GM19328 (cell line): ENCODE results near the gene SEC14L1.
"Not testable (repeated sequence)": the region's sequence is repeated elsewhere in the genome, so short reads cannot be mapped to it uniquely, and the experiment has no call there.

ENCODE experiments used
- ATAC-seq: cut with Tn5 transposase; IDR thresholded peaks from one replicate; pipeline ENCODE4 v1.9.1; 2021; ENCODE audit warnings: mild to moderate bottlenecking, moderate library complexity; ENCODE audit not compliant: unreplicated experiment

The SEC14L1 gene

DNA sequence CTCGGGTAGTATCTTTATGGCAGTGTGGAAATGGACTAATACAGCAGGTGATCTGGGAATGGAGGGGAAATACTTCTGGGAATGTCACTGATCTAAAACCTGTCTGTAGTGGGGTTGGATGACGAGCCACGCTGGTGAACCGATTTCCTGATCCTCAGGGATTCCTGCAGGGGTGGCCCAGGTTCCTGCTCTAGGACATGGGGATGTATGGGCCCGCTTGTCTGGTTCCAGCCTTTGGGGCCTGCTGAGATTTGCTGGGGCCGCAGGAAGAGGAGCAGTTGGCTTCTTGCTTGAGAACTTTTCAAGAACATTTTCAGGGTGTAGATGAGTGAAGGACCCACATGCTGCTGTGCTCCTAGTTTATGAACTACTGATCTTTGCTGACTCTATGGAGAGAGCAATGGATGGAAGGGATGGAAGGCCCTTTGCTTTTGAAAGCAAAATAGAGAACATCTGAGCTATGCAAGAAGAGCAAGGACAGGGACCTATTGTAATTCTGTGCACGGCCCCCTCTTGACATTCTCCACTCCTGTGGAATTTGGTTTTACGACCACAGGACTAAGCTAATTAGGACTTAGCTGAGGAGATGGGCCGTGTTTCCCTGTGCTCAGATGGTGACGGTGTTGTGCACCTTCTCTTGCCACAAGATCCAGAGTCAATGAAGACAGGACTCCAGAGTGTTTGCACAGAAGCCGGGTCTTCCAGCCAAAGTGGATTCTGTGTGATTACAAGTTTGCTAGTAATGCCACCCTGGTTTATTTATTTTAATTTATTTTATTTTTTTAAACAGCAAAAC lies 90.5 kb downstream of the SEC14L1 start:
- no peak for ATAC-seq

DNA sequence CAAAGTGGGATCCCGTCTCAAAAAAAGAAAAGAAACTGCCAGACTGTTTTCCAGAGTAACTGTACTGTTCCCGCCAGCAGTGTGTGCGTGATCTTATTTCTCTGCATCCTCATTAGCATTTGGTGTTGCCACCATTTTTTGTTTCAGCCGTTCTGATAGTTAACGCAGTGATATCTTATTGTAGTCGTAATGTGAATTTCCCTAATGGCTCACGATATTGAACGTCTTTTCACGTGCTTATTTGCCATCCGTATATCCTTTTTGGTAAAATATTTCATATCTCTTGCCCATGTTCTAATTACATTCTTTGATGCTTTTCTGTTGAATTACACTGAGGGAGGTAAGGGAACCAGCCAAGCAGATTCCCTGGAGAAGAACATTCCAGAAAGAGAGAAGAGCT lies 92.4 kb downstream of the SEC14L1 start:
- no peak for ATAC-seq

DNA sequence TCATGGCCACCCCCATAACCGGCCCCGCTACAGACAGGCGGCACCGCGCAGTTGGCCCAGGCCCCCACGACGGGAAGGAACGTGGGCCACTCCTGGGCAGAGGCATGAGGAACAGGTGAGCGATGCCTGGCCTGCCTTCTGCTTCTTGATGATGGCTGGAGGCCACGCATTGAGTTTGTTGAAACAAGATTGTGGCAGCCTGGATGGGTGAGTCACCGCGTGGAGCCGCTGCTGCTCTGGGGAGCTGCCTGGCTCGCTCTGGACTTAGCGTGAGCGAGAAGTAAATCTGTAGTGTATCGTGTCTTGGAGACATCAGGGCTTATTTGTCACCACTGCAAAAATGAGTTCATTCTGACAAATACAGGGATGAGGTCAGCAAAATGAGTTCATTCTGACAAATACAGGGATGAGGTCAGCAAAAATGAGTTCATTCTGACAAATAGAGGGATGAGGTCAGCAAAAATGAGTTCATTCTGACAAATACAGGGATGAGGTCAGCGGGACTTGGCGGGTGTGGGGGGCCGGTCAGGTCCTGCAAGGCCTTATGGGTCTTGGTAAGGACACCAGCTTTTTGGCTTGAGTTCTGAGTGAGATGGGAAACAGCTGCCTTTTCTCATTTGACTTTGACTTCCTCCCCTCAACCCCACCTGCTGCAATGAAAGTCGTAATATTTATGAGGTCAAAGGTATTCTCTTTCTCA lies 93.0 kb downstream of the SEC14L1 start:
- ATAC-seq, result no peak

DNA sequence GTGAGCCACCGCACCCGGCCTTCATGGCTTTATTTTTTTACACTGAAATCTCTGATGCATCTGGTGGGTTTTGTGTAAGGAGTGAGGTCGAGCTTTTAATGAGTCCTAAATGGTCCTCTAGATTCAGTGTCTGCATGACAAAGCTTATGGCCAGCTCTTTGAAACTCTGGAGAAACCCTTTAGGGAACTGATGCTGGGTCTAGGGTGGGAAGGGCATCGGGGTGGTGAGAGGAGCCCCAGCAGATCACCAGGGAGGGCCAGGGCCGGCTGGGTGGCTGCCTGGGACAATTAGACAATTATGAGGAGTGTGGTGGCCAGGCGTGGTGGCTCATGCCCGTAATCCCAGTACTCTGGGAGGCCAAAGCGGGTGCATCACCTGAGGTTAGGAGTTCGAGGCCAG lies 93.9 kb downstream of the SEC14L1 start:
- ATAC-seq, result no peak

DNA sequence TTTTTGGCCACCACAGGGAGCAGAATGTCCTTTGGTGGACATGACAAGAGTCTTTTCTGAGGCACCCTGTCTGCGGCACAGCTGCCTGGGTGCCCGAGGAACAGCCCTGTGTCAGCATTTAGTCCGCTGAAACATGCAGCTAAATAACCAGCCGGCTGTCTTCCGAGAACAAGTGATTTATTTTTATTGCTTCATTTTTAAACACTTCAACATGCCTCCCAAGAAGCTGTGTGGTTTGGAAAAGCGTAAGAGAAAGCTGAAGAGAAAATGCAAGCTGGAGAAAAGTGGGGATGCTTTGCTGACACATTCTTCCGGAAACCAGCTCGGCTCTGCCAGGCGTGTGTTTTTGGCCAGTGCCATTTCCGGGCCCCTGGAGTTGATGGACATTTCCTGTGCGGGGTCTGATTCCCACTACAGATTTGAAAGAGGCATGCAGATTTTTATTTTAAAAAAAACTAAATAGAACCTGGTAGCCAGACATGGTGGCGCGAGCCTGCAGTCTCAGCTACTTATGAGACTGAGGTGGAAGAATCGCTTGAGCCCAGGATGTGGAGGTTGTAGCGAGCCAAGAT lies 94.7 kb downstream of the SEC14L1 start:
- ATAC-seq, result no peak

DNA sequence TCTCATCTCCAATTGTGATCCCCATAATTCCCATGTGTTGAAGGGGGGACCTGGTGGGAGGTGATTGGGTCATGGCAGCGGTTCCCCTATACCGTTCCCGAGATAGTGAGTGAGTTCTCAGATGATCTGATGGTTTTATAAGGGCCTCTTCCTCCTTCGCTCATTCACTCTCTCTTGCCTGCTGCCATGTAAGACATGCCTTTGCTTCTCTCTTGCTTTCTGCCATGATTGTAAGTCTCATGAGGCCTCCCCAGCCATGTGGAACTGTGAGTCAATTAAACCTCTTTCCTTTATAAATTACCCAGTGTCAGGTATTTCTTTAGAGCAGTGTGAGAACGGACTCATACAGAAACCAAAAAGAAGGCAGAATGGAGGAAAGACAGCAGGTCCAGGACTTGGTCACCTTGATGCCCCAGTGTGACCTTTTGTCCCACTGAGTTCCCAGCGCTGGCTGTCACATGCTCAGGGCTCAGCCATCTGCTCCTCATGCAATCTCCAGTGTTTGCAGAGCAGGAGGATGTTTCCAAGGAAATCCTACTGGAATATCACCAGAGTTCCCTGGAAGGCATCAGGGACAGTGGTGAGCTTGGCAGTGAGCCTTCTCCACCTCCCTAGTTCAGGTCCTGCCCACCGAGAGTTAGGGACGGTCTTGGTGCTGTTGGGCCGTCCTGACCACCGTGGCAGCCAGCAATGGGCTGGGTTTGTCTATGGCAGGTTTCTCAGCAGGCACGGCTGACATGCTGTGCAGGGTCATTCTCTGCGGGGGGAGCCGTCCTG lies 96.7 kb downstream of the SEC14L1 start:
- ATAC-seq, result no peak

DNA sequence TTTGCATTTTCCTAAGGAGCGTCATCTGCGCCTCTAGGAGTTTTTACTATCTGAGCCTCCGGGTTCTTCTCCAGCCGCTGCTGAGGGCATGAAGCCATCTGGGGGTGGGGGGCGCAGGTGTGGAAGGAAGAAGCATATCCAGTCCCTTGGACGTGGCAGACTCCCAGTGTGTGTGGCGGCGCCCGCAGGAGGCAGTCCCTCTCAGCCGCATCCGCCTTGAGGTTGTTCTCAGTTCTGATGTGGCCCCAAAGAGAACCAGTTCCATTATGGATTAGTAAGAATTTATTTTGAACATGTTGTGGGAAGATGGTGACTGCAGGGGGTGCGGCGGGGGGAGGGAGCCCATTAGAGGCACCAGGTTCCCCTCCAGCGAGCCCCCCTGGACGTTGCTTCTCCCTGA lies 100.2 kb downstream of the SEC14L1 start:
- no peak for ATAC-seq

DNA sequence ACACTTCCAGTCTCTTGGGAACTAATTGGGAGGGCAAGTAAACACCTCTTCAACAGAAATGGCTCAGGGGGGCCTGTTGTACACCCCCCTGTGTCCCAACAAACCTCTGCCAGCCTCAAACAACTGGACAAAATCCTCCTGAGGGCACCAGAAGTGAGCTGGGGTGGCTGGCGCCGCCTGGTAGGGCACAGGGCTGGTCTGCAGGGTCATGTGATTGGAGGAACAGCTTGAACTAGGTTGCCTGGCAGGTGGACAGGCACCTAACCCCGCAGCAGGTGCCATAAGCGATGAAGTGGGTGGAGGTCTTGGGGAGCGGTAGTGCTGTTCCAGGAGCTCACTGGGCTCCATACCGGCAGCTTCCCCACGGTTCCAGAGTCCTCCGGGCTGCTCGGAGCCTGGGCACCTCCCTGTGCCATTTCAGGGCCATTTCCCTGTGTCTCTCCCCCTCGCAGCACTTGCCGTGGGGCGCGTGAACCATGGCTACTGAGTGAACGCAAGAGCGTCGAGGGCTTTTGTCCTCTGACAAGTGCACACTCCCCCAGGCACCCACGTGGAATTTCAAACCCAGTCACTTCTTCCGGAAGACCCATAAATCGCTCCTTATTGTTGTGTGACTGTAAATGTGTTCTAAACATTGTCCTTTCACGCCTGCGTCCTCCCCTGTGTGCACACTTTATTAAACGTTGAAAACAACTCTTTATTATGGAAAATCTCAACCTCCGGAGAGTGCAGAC lies 101.5 kb downstream of the SEC14L1 start:
- ATAC-seq, result no peak

DNA sequence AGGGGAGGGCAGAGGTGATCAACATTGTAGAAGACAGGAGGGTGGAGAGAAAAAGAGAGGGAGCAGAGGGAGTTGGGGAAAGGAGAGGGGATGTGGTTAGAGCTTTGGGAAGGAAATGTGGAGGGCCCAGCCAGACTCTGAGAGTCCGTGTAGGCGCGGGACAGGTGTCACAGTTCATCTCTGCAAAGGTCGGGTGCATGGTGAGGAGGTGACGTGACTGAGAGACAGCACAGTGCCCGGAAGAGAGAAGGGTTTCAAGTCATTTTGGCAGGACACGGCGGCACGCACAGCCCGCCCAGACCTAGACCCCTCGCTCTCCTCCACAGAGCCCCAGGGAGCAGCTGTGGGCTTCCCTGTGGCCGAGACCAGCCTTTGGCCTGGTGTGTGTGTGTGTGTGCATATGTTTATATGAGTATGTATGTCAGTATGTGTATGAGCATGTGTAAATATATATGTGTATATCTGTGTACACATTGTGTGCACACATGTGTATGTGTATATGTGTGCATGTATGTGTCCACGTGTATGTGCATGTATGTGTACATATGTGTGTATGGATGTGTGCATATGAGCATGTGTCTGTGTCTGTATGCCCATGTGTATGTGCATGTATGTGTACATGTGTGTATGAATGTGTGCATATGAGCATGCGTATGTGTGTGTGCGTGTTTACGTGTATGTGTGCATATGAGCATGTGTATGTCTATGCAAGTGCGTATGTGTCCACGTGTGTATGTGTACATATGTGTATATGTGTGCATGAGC lies 104.6 kb downstream of the SEC14L1 start:
- ATAC-seq, result no peak

DNA sequence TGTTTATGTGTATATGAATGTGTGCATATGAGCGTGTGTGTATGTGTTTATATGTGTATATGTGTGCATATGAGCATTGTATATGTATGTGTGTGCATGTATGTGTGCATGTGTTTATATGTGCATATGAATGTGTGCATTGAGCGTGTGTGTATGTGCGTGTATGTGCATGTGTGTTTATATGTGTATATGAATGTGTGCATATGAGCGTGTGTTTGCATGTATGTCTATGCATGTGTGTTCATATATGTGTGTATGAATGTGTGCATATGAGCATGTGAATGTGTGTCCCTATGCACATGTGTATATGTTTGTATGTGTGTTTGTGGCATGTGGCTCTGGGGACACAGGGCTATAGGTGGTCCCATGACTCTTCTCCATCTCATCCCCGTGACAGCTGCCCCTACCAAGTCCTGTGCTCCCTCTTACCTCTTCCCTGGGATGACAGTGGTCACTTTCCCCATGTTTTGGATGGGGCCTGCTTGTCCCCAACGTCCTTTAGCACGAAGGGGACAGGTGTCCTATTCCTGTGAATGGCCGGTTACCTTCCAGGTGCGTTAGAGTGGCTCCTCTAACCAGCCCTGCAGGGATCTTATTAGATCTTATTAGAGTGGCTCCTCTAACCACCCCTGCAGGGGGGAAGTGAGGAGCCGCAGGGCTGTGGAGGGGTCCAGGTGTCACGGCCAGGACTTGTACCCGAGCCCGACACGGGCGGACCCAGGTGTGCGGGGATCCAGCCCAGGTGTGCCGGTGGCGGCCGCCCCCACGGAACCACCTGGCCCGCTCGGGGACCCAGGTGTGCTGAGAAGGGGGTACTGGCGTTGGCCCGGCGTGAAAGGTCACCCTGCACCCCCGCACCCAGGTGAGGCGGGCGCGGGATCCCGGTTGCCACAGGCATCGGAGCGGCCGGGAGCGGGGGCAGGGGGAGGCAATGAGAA lies 105.6 kb downstream of the SEC14L1 start:
- no peak for ATAC-seq

DNA sequence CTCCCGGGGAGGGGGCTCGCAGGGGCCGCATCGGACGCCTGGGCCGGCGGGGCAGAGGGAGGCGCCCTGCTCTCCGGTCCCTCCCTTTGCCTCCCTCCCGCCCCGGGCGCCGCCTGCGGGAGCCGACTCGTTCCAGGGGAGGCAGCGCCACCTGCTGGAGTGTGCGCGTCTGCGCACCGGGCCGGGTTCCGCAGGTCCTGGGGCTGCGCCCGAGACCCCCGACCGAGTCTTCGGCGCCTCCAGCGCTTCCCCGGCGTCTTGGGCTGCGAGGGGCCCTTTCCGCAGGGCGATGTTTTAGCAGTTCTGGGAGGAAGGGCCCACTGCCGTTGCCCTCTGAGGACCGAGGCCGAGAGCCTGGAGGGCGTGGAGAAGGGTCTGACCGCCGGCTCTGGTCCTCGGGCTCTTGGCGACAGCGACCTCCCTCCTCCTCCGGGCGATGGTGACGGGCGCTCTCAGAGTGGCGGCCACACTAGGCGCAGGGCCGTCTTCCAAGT lies 106.3 kb downstream of the SEC14L1 start:
- ATAC-seq, result no peak

DNA sequence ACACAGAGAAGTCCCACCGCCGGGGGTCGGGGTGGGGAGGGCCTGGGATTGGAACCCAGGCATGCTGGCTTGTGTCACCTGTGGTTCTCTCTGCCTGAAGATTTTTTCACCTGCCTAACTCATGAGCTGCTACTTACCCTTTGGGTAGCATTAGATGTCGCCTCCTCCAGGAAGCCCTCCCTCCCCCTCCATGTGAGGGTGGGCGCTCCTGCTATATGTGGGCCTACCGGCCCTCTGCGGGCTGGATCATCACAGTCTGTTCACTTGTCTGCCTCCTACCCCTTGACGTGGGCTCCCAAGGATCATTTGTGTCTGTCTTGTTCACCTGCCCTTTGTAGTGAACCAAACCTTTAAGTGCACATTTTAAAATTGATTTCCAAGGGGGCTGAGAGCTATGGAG lies 106.8 kb downstream of the SEC14L1 start:
- ATAC-seq, result no peak

DNA sequence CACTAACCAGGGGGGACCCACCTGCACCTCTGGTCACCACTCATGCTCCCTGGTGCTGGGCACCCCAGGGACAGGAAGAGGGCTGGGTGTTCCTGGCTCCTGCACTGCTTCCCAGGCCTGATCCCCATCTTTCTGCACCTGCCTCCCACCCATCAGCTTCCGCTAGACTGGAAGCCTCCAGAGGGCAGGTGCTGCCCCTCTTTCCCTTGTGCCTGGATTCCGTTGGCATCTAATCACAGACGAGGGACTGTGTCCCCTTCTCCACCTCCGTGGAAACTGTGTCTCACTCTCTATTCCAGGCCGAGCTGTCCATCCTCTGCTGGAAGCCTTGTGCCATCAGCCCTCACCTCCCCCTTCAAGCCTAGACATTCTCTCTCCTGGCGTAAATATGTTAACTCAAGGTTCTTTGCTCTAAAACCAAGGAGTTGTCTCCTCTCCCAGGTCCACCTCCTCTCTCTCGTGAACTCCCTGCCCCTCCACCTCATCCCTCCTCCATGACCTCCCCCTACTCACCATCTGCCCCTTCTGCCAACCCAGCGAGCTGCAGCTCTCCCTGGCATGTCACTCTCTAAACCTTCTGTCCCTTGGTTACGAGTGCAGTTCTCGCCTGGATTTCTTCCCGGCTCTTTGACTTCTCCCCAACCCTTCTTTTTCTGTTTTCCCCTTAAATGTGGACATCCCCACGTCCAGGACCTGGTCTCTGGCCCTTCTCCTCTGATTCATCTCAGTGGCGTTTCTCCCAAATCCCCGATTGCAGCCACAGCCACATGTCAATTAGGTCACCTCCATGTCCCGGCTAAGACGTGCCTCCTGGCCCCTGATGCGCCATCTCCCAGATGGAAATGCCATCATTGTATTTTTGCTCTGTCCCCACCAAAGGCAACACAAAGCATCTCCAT lies 107.7 kb downstream of the SEC14L1 start:
- ATAC-seq, result no peak

DNA sequence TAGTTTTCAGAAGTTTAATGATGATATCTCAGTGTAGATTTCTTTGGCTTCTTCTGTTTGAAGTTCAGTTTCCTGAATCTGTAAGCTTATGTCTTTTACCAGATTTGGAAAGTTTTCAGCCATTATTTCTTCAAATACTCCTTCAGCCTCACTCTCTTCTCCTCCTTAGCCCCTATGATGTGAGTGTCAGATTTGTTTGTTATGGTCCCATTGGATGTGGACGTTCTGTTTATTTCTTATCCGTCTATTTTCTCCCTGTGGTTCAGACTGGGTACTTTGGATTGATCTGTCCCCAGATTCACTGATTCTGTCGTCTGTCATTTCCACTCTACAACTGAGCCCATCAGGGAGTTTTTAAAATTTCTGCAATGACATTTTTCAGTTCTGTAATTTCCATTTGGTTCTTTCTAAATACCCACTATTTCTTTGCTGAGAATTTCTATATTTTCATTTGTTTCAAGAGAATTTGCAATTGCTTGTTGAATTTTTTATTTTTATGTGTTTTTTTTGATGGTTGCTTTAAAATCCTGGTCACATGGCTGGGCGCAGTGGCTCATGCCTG lies 110.9 kb downstream of the SEC14L1 start:
- no peak for ATAC-seq

DNA sequence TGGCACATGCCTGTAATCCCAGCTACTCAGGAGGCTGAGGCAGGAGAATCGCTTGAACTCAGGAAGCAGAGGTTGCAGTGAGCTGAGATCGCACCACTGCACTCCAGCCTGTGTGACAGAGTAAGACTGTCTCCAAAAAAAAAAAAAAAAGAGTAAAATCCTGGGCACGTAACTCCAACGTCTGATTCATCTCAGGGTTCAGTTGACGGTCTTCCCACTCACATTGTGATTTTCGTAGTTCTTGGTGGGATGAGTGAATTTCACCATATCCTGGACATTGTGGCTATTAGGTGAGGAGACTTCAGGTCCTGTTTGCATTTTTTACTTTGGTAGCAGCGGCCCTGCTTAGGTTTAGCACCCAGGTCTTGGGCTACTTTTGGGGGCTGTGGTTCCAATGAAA lies 111.5 kb downstream of the SEC14L1 start:
- not testable (repeated sequence) for ATAC-seq

DNA sequence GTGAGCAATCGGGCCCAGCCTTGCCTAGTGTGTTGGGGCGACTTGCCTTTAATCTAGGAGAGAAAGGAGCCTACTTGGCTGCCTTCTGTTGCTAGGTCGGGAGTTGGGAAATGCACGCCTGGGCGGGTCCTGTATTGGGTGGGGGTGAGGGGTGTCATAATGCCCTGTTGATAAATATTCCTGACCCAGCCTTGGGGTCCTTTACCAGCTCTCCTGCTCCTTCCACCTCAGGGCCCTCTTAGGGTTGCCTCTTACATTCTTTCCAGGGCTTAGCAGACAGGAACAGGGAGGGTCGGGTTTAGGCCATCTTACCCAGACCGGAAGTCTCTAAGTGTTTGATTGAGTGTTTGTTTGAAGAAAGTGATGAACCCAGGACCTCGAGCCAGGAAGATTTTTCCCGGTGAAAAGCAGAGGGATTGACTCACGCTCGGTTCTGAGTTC lies 112.9 kb downstream of the SEC14L1 start:
- ATAC-seq, result no peak
